Hippocampal formation (tissue), 2 donors: ENCODE results near the gene MAP2K3.

Experiments
- DNase-seq, 2 donors: peaks; one replicate each; lab custom pipeline; 2025; lab: John Stamatoyannopoulos, UW

MAP2K3 gene

DNA sequence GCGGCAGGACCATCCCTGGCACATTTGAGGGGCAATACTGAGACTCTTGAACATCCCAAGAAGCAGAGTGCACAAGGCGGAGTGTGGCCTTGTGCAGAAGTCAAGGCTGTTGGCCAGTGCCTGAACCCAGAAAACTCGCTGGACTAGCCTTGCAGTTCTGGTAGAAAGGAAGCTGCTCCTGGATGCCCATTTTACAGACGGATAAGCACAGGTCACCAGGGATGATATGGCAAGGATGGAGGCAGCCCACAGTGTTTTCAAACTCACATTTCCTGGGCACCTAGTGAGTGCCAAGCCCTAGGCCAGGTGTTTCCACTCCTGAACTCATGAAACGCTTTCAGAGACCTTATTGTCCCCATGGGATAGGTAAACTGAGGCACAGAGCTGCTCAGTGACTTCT lies 1.7 kb upstream of the MAP2K3 start:
- DNase-seq: no peak

DNA sequence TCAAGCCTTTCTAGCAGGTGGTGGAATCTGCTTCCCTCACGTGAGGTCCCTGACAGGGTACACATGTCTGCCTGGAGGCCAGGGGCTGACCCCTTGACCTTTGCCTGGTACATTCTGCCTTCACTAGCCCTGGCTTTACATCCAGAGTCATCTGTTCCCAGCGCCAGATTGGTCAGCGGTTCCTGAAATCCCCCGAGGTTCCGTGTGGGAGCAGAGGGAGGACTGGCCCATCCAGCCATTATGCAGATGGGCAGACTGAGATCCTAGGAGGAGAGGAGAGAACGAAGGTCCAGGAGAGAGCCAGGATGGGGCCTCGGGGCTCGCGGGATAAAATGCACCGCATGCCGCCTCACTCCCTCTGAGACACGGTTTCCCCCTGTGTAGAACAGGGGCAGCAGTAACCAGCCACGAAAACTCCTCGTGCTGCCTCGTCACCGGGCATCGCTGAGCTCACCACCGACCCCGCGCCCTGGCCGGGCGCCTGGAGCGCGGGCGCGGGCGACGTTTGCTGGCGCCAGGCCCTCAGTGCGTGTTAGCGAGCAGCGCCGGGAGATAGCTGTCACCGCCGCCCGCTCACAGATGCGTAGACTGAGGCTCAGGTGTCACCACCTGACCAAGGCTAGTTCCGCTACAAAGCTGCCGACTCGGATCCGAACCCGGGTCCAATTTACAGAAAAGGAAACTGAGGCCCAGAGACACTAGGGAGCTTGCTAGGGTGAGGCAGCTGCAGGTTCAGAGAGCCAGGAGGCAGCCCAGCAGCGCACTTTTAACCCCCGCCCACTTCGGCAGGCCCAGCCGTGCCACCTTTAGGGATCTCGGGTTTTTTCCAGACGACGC lies 811 bp upstream of the MAP2K3 start:
- DNase-seq: no peak

DNA sequence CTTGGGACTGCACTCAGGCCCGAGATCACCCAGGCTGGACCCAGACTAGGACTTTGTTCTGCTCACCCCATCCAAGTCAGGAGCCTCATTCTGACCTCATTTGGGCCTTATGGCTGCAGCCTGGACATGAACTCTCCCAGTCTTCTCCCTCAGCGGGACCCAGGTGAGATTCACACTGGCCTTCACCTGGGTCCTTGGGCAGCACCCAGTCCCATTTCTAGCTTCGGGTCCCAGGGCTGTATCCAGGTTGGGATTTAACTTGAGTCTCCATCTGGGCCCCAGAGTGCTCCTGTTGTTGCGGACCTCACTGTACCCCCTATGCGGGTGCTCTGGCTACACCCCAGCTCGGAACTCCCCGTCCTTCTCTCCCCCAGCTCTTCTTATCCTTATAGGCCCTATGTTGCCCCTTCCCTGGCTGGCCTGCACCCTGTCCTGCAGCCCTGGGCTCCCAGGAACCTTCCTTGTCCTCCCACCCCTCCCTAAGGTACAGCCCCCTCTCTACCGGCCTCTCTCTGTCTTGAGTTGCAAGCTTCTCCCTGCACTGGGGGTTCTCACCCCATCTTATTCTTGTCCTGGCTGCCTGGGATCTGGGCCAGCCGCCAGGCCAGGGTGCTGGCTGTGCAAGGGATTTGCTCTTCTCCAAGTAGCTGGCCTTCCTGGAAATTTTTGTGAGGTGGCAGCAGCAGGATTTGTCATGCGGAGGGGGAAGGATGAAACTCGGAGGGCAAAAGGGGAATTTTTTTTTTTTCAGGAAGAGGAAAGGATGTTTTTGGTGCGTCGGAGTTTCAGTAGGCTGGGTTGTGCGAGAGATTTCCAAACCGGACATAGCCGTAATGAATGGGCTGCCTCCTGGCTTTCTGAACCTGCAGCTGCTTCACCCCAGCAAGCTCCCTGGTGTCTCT lies 904 bp downstream of the MAP2K3 start:
- no peak for DNase-seq

DNA sequence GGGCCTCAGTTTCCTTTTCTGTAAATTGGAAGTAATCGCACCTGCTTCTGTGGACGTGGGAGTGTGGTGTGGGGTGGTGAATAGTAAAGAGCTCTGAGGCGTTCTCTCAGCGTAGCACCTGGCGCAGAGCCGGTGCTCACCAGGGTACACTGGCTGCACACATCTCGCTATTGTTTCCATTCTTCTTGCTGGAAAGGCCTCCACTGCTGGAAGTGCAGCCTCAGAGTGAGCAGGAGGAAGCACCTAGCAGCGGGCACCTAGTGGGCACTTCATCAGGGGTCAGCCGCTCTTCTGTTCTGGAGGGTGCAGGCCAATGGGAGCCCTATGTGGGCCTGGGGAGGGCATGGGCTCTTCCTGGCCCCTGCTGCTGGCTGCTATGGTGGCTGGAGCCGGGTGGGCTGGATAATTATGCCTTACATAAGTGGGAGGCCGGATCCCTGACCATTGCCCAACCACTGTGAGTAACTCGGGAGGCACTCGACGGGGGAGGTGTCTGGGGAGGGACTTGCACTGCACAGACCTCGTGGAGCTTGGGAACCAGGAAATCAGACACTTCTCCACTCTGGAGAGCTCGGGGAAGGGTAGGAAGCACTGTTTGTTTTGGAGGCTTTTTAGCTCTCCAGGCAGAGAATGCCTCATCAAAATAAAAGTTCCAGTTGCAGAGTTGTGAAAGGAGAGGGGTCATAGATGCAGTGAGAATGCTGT lies 1.7 kb downstream of the MAP2K3 start:
- no peak for DNase-seq

DNA sequence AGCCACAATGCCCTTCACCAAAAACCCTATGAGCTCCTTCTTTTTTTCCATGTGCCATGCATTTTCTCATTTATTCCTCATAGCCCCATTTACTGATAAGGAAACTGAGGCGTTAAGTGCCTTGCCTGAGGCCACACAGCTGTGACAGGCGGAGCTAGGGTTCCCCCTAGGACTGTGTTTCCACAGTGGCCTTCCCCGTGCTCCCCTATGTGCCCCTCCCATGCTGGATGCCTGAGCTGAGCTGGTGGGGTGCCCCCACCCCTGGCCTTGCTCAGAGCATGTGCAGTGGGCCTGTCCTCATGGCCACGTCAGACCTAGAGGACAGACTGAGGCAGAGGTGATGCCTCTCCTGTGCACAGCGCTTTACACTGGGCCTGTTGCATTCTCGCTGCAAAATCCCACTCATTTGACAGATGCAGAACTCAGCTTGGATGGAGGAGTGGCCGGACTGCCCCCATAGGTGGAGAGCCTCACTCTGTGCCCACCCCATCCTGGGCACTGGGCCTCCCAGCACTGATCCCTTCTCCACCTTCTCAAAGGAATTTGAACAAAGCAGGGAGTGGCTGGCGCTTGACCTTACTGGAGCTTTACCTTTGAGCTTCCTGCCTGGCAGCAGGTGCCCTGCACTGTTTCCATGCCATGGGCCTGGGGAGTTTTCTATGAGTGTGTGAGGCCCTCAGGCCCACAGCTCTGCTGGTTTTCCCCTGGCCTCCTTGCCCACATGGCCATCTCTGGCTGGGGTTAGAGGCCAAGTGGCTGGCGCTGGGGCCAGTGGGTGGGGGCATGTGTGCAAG lies 2.6 kb downstream of the MAP2K3 start:
- no peak for DNase-seq

DNA sequence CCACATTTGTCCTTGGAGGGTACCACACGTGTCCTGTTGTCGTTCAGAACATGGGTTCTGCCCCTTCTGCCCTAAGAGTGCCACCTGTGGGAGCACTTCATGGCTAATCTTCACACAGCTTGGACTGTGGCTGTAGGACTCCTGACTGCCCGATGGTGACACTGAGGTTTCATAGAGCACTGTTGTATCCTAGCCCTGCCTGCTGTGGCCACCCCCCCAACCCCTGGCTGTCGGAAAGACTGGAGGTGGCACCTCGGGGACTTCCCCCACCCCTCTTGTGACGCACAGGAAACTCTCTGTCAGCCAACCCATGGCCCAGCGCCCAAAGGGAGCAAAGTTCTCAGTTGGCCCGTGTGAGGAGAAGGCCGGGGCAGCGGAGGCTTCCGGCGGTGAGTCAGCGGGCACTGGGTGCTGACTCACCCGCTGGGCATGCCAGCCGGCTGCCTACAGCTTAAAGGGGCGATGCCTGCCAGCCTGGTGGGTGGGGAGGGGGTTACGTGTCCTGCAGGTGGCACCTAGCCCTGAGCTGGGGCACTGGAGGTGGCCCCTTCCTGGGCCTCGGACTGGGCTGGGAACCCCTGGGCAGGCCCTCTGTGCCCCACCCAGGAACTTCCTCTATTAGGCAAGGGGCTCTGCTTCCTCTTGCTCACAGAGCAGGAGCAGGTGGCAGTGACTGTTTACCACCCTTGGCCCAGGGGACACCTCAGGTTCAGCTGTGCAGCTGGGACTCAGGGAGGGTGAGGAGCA lies 3.4 kb downstream of the MAP2K3 start:
- DNase-seq: peak; percentile 26 to 74

DNA sequence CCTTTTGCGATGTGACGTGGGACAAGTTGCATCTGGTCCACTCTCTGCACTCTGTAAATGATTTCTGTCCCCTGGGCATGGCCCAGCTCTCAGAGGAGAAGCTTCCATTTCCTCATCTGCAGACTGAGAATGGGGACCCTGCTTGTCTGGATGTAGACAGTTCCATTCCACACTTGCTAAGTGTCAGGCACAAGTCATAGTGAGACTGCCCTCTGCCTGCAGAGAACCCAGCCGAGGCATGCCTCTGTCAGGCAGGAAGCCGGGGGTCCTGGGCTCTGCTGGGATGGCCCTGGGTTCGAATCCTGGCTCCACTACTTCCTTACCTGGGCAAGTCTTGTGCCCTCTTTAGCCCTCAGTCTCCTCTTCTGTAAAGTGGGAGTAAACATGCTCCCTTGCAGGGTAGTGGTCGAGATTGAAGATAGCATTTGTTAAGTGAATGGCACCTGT lies 4.1 kb downstream of the MAP2K3 start:
- no peak for DNase-seq

DNA sequence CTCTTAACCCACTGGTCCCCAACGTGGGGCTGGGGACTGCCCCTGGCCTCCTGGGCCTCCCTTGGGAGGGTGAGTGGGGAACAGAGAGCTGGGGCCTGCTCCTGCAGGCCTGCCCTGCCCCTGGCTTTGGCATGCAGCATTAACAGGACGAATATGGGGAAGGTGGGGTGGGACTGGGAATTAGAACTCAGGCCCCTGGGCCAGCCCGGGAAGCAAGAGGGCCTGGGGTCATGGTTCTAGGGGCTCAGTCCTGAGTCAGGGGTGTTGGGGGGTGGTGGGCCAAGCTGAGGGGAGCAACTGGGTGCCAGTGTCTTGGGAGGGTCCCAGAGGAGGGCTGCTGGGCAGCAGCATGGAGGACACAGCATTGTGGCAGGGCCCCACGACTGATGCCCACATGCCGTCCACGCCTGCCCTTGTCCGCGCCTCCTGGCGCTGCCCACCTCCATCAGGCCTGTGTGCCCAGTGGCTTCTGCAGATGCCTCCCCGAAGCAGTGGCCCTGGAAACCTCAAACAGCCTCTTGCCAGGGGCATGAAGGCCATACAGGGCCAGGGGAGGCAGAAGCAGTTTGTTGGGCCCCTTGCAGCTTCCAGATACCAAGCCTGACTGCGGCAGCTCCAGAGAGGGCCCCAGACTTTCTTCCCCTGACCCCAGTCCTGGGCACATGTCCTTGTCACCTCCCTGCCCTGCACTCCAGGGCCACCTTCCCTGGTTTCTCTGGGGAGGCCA lies 4.8 kb downstream of the MAP2K3 start:
- no peak for DNase-seq

DNA sequence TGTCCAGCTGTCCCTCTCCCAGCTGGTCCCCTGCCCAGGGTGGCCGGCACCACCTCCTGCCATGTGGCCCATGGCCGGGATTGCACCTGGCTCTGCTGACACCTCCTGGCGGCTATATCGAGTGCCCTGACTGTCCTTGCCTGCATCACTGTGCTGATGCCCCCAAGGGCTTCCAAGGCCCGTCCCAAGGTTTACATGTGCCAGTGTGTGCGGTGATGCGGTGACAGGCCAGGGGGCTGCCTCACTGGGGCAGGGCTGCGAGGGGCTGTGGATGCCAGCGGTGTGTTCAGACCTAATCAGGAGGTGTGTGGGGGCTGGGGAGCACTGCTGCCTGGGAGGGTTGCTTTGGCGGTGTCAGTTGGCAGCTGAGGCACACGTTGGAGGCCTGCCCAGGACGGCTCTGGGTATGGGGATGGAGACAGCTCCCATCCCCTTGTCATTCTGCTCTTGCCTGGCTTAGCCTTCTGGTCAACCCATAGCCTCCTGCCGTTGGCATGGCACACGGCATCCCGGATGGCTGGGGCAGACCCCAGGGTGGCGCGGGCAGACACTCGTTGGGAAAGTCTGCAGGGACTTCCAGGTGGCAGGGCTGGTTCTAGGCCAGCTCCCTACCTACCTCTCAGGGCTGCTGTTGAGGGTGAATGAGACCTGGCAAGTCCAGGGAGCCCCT lies 5.5 kb downstream of the MAP2K3 start:
- peak in 1 of 2 donors; percentile 25 for DNase-seq

DNA sequence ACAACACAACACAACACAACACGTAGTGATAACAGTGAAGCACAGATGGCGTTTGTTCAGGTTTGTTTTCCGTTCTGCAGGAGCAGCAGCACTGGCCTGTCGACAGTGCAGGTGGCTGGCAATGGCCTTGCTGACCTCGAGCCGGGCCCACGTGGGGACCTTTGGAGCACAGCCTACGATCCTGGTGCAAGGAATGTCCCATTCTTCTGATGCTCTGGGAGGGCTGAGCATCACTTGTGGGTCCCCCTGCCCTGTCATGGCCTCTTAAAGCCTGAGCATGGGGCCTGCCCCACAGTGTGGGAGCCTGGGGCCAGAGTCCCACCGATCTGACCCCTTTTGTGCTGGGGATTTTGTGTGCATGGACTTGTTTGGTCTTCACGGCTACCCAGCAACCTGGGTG lies 6.8 kb downstream of the MAP2K3 start:
- no peak for DNase-seq

DNA sequence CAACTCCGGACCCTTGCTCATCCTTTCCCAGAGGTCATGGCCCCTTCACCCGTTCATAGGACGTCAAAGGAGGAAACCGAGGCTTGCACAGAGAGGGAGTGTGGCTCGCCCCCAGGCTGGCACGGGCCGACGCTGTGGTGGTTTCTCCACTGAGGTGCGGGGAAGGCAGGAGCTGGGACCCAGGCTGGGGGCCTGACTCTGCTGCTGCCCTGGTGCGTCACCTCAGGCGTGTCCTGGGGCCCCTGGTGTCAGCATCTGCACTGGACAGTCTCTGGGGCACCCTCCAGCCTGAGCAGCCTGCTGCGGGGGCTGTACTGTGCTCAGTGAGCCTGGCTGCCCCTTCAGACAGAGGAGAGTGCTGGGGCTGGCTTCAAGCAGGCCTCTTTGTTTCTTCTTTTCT lies 7.4 kb downstream of the MAP2K3 start:
- no peak for DNase-seq

DNA sequence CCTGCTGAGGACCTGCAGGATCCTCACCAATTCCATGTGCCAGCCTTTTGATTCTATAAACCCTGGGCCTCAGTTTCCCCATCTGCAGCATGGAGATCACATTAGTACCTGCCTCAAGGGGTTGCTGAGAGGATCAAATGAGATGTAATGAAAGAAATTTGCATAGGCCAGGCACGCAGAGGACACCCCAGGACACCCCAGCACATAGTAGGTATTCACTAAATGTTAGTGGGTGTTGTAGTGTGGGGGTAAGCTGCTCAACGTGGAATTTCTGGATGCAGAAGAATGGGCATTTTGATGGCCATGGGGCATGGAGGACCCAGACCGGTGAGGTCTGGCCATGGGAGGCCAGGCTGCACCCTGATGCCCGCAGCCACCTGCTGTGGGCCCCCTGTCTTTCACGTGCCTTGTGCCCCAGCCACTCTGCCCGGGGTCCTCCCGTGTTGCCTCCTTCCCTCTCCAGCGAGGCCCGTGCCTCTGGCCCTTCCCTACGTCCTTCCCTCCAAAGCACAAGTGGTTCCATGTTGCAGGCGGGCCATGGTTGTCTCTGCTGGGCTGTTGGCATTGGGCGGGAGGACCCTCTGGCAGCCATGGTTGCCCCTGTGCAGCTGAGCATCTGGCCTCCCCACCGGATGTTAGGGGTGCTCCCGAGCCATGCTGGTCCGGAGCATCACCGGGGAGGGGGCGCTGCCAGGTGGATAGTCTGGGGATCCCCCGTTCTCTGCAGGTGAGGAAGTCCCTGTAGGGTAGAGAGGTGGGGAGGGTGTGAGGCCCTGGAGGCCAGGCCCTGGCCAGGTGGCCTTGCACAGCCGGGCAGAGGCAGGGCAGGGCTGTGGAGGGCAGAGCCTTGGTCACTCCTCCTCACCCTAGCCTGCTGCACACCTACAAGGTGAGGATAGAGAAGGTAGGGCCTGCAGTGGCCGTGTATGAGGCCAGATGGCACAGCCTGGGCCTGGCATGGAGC lies 8.6 kb downstream of the MAP2K3 start:
- no peak for DNase-seq

DNA sequence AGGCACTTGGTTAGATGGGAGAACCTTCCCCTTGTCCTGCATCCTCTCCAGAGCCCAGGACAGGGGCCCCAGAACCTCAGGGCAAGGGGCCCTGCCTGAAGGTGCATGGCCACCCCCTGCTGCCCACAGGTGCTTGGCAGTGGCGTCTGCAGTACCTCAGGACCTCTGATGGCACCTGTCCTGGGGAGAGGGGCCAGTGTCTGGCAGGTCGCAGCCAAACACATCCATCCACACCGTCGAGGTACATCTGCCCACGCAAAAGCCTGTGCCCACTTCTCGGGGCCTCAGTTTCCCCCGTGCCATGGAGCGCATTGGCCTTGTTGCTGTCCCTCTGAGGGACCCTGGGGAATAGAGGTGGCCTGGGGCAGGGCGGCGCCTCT lies 9.3 kb downstream of the MAP2K3 start:
- no peak for DNase-seq

DNA sequence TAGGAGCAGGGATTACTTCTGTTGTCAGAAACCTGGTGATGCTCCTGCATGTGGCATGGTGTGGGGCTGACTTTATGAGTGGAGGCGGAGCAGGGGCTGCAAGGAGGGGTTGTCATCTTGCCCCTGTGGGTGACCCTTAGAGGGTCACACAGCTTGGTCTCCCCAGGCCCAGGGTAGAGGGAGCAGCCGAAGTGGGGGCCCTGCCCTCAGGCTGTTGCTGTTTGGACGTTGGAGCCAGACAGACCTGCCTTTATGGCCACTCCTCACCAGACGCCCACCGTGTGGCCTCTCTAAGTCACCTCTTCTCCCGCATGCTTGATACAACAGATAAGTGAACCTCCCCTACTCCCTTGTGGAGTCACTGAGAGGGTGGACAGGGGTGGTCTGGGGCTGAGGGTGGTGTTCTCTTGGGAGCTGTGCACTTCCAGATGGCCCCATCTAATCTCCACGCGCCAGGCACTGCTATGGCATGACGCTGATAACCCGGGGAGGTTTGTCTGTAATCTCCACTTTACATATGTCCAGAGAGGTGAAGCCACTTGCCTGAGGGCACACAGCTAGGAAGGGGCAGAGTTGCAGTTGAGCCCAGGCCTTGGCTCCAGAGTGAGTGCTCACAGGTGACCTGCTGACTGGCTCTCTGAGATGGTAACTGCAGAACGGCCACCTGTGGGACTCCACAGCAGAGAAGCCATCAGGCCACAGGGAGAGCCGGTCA lies 10.0 kb downstream of the MAP2K3 start:
- no peak for DNase-seq

DNA sequence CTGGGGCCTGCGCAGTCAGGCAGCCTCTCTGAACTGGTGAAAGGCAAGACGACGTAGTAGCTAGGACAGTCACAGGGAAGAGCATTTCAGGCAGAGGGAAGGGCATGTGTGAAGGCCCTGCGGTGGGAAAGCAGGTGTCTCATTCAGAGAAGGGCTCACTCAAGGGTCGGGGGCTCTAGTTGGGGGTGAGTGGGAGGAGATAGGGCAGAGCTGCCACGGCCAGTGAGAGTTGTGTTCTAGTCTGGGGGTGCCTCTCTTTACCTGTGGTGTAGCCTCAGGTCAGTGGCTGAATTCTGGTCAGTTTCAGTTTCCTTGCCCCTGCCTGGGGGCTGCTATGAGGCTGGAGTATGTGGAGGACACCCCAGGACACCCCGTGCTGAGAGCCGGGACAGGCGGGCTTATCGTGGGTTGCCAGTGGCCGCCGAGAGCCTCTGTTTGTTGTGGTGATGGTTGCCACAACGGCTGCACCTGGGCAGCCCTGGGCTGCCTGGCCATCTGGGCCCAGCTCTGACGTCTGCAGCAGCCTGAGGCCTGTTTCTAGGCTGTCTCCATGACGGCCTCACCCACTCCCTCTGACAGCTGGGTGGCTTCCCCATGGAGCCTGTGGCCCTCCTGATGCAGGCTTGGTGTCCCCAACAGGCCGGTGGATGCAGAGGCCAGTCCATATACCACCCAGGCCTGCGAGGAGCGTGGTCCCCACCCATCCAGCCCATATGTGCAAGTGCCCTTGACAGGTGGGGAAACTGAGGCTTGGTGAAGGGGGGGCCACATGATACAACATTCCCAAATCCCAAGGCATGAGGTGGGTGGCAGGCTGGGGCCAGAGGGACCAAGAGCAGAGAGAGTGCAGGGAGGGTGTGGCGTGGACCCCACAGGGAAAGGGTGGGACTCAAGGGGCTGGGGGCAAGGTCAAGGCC lies 10.8 kb downstream of the MAP2K3 start:
- no peak for DNase-seq
